Activated CD4-positive, alpha-beta T cell treated with anti-CD3 and anti-CD28 coated beads for 36 hours (primary cell): ENCODE results near the gene ATP8A1. TPM values are rescaled to one million over a fixed set of nuclear protein-coding genes. Genes with fewer than 3 reads are reported as not detected.

Experiments
- ATAC-seq: fragments of 200-7000 bp; cut with Tn5 transposase; one replicate; pipeline ENCODE4 v1.10.0; 2021; ENCODE audit warnings: mild to moderate bottlenecking, moderate library complexity
- CTCF ChIA-PET: fragments of 350-600 bp; sonication (Branson Sonifier 250); formaldehyde crosslinking; loops from one replicate; lab custom pipeline; 2021; ENCODE audit warnings: antibody characterized with exemption; lab: Charles Lee
- POLR2A ChIA-PET: fragments of 350-600 bp; sonication (Branson Sonifier 250); formaldehyde crosslinking; loops from one replicate; lab custom pipeline; 2021; ENCODE audit warnings: antibody characterized with exemption, inconsistent platforms; lab: Charles Lee
- DNase-seq: peaks from one replicate; pipeline ENCODE4 v3.0.0-alpha.2; 2020
- H3K27ac Mint-ChIP-seq: one replicate; pipeline ENCODE4 v1.8.0; 2021; ENCODE audit warnings: mixed read lengths
- H3K27me3 Mint-ChIP-seq: one replicate; pipeline ENCODE4 v1.8.0; 2021; ENCODE audit warnings: mixed read lengths
- H3K36me3 Mint-ChIP-seq: one replicate; pipeline ENCODE4 v1.8.0; 2021; ENCODE audit warnings: low read depth, mixed read lengths
- H3K4me1 Mint-ChIP-seq: one replicate; pipeline ENCODE4 v1.8.0; 2021; ENCODE audit warnings: mixed read lengths
- H3K4me3 Mint-ChIP-seq: one replicate; pipeline ENCODE4 v1.8.0; 2021; ENCODE audit warnings: mild to moderate bottlenecking, moderate library complexity, mixed read lengths
- H3K9me3 Mint-ChIP-seq: one replicate; pipeline ENCODE4 v1.8.0; 2021; ENCODE audit warnings: low read depth, mixed read lengths
- intact Hi-C, 2 experiments: fragments of 100-400 bp; cut with DNase I in 1 of 2; cut with micrococcal nuclease in 1 of 2; formaldehyde crosslinking; loops; one replicate each; pipeline versions ENCODE4 v1.14.2 to v1.15.1; 2022 to 2024; cut with DNase I, micrococcal nuclease
- total RNA-seq, 2 experiments: library from RNA; stranded (reverse); gene quantifications; one replicate each; pipeline ENCODE4 v1.2.3, GENCODE V29; 2021

ATP8A1 gene
- total RNA-seq, 2 experiments from 2014 or later: 15.1 to 21.1 TPM

DNA sequence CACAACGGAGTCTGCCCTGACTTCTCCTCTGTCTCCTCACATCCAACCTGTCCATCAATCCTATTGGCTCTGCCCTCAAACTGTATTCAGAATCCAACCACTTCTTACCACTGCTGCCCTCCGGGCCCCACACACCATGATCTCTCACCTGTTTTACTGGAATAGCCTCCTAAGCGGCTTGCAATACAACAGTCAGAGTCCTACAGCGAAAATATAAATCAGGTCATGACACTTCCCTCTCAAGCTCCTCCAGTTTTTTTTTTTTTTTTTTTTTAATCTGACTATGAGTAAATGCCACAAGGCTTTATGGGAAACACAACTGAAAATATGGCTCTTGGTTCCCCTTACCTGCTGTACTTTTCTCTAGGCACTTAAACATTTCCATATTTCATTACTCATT is 216.8 kb downstream of the ATP8A1 start:
- intact Hi-C loops: no loop called here
- ChIA-PET CTCF (interaction anchor here (0.7 kb wide), 1 partner anchor 80 kb away, joined by 3 read pairs; no protein-coding TSS in a partner anchor), POLR2A (no interaction called here)
- Mint-ChIP-seq H3K27ac (no peak overlapping the region), H3K36me3 (peaks cover 20% of the 10 kb centered on the region), H3K9me3 (no peaks in the 10 kb centered on the region), H3K4me1 (no peaks in the 10 kb centered on the region), H3K27me3 (no peaks in the 10 kb centered on the region), H3K4me3 (no peak overlapping the region)
- no peak for ATAC-seq
- DNase-seq: no peak

- H3K4me3 Mint-ChIP-seq: no peak overlapping the region
- DNase-seq: no peak
- no peaks in the 10 kb centered on the region for H3K27me3 Mint-ChIP-seq
- CTCF ChIA-PET: interaction anchor here (0.9 kb wide), 1 partner anchor 11 kb away, joined by 3 read pairs; no protein-coding TSS in a partner anchor
- no peaks in the 10 kb centered on the region for H3K4me1 Mint-ChIP-seq
- intact Hi-C loops: no loop called here
- POLR2A ChIA-PET: interaction anchor here (0.8 kb wide), 1 partner anchor 25 kb away, joined by 6 read pairs; no protein-coding TSS in a partner anchor
- H3K27ac Mint-ChIP-seq: no peak overlapping the region
- peaks cover 15% of the 10 kb centered on the region for H3K36me3 Mint-ChIP-seq
- ATAC-seq: no peak
- no peaks in the 10 kb centered on the region for H3K9me3 Mint-ChIP-seq
These were observed 219.9 kb downstream of the ATP8A1 start for GRCh38 chr4:42436928-42437565.

GRCh38 chr4:42428036-42428435 is 228.9 kb downstream of the ATP8A1 start:
- Mint-ChIP-seq H3K4me1 (no peaks in the 10 kb centered on the region), H3K36me3 (peaks cover 6% of the 10 kb centered on the region), H3K9me3 (no peaks in the 10 kb centered on the region), H3K4me3 (no peak overlapping the region), H3K27ac (no peak overlapping the region), H3K27me3 (no peaks in the 10 kb centered on the region)
- intact Hi-C loops: no loop called here
- ATAC-seq (no peak), DNase-seq (no peak)
- CTCF ChIA-PET: no interaction called here
- POLR2A ChIA-PET: no interaction called here

- Mint-ChIP-seq H3K27ac (no peak overlapping the region), H3K36me3 (peaks cover 22% of the 10 kb centered on the region), H3K27me3 (no peaks in the 10 kb centered on the region), H3K9me3 (no peaks in the 10 kb centered on the region), H3K4me1 (no peaks in the 10 kb centered on the region), H3K4me3 (no peak overlapping the region)
- ChIA-PET CTCF (interaction anchor here (0.9 kb wide), 1 partner anchor 12 kb away, joined by 3 read pairs; no protein-coding TSS in a partner anchor), POLR2A (no interaction called here)
- DNase-seq (no peak), ATAC-seq (no peak)
- intact Hi-C loops: no loop called here
These were observed 231.5 kb downstream of the ATP8A1 start for GRCh38 chr4:42425146-42426065.

GRCh38 chr4:42420140-42420539 is 236.8 kb downstream of the ATP8A1 start:
- no peaks in the 10 kb centered on the region for H3K27me3 Mint-ChIP-seq
- intact Hi-C loops: no loop called here
- no peak for ATAC-seq
- no peak overlapping the region for H3K27ac Mint-ChIP-seq
- no peak overlapping the region for H3K4me3 Mint-ChIP-seq
- H3K9me3 Mint-ChIP-seq: no peaks in the 10 kb centered on the region
- no peak for DNase-seq
- ChIA-PET CTCF (interaction anchor here (1.0 kb wide), 1 partner anchor 140 kb away, joined by 3 read pairs; no protein-coding TSS in a partner anchor), POLR2A (no interaction called here)
- H3K36me3 Mint-ChIP-seq: peaks cover 27% of the 10 kb centered on the region
- no peaks in the 10 kb centered on the region for H3K4me1 Mint-ChIP-seq

GRCh38 chr4:42417550-42417949 is 239.4 kb downstream of the ATP8A1 start:
- H3K27ac Mint-ChIP-seq: no peak overlapping the region
- no peak overlapping the region for H3K4me3 Mint-ChIP-seq
- DNase-seq: no peak
- H3K27me3 Mint-ChIP-seq: no peaks in the 10 kb centered on the region
- ChIA-PET POLR2A (no interaction called here), CTCF (no interaction called here)
- no peak for ATAC-seq
- no peaks in the 10 kb centered on the region for H3K9me3 Mint-ChIP-seq
- intact Hi-C loops: no loop called here
- peaks cover 29% of the 10 kb centered on the region for H3K36me3 Mint-ChIP-seq
- no peaks in the 10 kb centered on the region for H3K4me1 Mint-ChIP-seq

GRCh38 chr4:42416017-42416416 is 240.9 kb downstream of the ATP8A1 start:
- intact Hi-C loops: no loop called here
- ChIA-PET CTCF (interaction anchor here (0.8 kb wide), 1 partner anchor 45 kb away, joined by 3 read pairs; no protein-coding TSS in a partner anchor), POLR2A (no interaction called here)
- ATAC-seq: no peak
- H3K27me3 Mint-ChIP-seq: no peaks in the 10 kb centered on the region
- H3K4me3 Mint-ChIP-seq: no peak overlapping the region
- H3K36me3 Mint-ChIP-seq: peaks cover 24% of the 10 kb centered on the region
- no peak overlapping the region for H3K27ac Mint-ChIP-seq
- DNase-seq: no peak
- no peaks in the 10 kb centered on the region for H3K9me3 Mint-ChIP-seq
- H3K4me1 Mint-ChIP-seq: no peaks in the 10 kb centered on the region

DNA sequence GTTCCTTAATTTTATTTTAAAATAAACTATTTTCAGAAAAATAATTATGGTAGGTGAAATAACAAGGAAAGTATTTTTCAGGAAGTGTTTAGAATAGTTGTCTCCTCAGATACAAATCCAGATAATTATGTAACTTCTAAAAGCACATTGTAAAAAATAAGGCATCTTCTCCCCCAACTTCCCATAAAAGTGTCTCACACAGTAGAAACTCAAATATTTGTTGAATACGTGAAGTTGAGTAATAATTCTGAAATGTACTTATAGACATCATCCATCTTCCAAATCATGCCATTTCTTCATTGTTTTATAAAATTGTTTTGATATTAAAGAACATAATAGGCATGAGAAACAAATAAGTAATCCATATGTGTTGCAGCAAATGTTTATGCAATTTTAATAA is 241.6 kb downstream of the ATP8A1 start:
- Mint-ChIP-seq H3K27me3 (no peaks in the 10 kb centered on the region), H3K36me3 (peaks cover 28% of the 10 kb centered on the region), H3K27ac (no peak overlapping the region), H3K4me1 (no peaks in the 10 kb centered on the region), H3K9me3 (no peaks in the 10 kb centered on the region), H3K4me3 (no peak overlapping the region)
- ATAC-seq: no peak
- ChIA-PET POLR2A (no interaction called here), CTCF (no interaction called here)
- intact Hi-C loops: no loop called here
- no peak for DNase-seq

DNA sequence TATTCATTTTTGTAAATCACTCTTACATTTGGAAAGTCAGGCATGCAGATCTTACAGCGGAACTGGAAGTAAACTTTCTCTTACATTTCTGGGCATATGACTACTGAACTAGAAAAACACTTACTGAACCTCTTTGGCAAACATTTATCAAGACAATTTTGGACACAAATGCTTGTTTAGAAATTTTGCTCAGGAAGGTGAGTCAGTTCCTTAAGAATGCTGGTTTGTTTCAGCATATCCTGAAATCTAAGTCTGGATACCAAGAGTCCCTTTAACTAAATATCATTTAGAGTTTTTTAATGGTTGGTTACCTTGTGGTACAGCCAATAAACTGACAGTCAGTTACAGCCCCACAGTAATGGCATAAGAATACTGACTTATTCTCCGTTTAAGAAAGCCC is 244.7 kb downstream of the ATP8A1 start:
- H3K9me3 Mint-ChIP-seq: no peaks in the 10 kb centered on the region
- CTCF ChIA-PET: no interaction called here
- ATAC-seq (no peak), DNase-seq (no peak)
- H3K27ac Mint-ChIP-seq: no peak overlapping the region
- H3K36me3 Mint-ChIP-seq: peaks cover 26% of the 10 kb centered on the region
- no peaks in the 10 kb centered on the region for H3K27me3 Mint-ChIP-seq
- intact Hi-C loops: no loop called here
- H3K4me3 Mint-ChIP-seq: no peak overlapping the region
- POLR2A ChIA-PET: no interaction called here
- H3K4me1 Mint-ChIP-seq: no peaks in the 10 kb centered on the region

- Mint-ChIP-seq H3K4me3 (no peak overlapping the region), H3K9me3 (no peaks in the 10 kb centered on the region), H3K36me3 (peaks cover 26% of the 10 kb centered on the region), H3K27me3 (no peaks in the 10 kb centered on the region), H3K27ac (no peak overlapping the region), H3K4me1 (no peaks in the 10 kb centered on the region)
- ATAC-seq (no peak), DNase-seq (no peak)
- POLR2A ChIA-PET: no interaction called here
- intact Hi-C loops: no loop called here
- CTCF ChIA-PET: no interaction called here
These were observed 245.1 kb downstream of the ATP8A1 start for GRCh38 chr4:42411803-42412202.

DNA sequence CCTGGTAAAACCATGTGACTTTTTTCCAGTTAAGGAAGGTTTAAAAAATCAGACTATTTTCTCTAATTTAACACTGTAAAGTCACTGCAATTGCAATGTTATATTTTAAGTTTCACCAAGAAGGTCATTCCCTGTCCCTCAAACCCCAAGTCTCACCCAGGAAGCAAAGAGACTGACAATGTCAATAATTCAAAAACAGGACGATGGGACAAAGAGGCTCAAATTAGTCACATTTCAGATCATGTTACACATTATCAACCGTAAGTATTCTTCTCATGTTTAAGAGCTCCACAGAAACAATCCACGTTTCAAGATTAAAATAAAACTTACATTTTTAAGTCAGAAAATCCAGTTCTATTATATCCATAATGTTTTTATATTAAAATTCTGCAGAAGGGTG is 246.5 kb downstream of the ATP8A1 start:
- Mint-ChIP-seq H3K27ac (no peak overlapping the region), H3K27me3 (no peaks in the 10 kb centered on the region), H3K4me3 (no peak overlapping the region), H3K9me3 (no peaks in the 10 kb centered on the region), H3K4me1 (no peaks in the 10 kb centered on the region), H3K36me3 (peaks cover 24% of the 10 kb centered on the region)
- ChIA-PET POLR2A (no interaction called here), CTCF (no interaction called here)
- DNase-seq (no peak), ATAC-seq (no peak)
- intact Hi-C loops: no loop called here
